Measurements from ENCODE around the gene ACTN2. TPM values are rescaled to one million over a fixed set of nuclear protein-coding genes. Genes with fewer than 3 reads are reported as not detected.

Gene ACTN2
- polyA plus RNA-seq, 1 experiment = not detected

DNA sequence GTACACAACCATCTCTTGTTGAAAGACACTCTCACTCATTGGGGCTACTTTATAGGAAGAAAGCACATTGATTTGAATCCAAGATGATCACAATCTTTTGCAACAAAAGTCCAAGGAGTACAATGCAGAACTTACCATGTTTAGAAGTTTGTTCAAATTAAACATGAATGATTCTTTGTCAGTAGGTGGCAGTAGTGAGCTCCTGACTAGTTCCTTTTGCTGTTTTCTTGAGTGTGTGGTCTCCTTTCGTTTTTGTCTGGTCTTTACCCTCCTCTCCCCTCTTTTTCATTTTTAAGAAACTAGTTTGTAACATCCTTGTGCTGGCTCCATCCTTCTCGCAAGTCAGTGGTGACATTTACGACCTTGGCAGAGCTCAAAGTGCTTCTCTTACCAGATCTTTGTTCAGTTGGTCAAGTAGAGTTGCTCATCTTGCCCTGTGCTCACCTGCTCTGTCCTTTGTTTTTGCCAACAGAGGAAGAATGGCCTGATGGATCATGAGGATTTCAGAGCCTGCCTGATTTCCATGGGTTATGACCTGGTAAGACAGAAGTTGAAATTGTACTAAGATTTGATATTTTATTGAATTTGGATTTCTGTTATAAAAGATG is 73.1 kb downstream of the ACTN2 start:
- DNase-seq (ENCODE audit: low read depth) = no peak
- TF ChIP-seq, protein P1, sequence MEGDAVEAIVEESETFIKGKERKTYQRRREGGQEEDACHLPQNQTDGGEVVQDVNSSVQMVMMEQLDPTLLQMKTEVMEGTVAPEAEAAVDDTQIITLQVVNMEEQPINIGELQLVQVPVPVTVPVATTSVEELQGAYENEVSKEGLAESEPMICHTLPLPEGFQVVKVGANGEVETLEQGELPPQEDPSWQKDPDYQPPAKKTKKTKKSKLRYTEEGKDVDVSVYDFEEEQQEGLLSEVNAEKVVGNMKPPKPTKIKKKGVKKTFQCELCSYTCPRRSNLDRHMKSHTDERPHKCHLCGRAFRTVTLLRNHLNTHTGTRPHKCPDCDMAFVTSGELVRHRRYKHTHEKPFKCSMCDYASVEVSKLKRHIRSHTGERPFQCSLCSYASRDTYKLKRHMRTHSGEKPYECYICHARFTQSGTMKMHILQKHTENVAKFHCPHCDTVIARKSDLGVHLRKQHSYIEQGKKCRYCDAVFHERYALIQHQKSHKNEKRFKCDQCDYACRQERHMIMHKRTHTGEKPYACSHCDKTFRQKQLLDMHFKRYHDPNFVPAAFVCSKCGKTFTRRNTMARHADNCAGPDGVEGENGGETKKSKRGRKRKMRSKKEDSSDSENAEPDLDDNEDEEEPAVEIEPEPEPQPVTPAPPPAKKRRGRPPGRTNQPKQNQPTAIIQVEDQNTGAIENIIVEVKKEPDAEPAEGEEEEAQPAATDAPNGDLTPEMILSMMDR (IDR thresholded peaks at IDR 0.05; ENCODE audit: insufficient read depth, low read depth, low read length) = peak; percentile 68
- no peak overlapping the region for H3K4me3 ChIP-seq (ENCODE audit: low read depth, low read length)
- ChIA-PET POLR2A (no interaction called here), CTCF (interaction anchor here (0.6 to 3.5 kb wide), 32 partner anchors 9 to 803 kb away, joined by 3 to 37 read pairs (median 5); partner anchors contain the start of genes HEATR1 and MTR)
- H3K27me3 ChIP-seq (ENCODE audit: control insufficient read depth, insufficient read depth, low read length) = no peaks in the 10 kb centered on the region; the same call in 1 of the 2 replicates
- no peaks in the 10 kb centered on the region for H3K36me3 ChIP-seq (ENCODE audit: control insufficient read depth, insufficient read depth, low read length)

DNA sequence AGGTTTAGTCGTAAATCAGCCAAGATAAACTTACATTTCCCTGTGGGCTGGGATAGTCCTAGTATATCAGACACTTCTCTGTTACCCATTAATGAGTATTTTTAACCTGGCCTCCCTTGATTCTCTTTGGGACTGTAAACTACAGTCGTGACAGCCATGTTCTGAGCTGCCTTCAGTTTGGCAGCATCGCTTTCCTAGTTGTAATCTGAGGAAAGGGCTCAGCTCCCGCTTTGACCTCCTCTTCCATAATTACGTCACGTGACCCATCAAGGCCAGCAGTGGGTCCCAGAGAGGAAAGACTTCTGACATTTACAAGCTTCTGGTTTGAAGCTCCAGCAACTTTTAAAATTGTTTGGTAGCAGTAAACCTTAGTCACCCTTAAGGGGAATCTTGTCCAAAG is 74.2 kb downstream of the ACTN2 start:
- Histone ChIP-seq H3K27me3 (ENCODE audit: control insufficient read depth, insufficient read depth, low read length) (no peaks in the 10 kb centered on the region; the same call in 1 of the 2 replicates), H3K36me3 (ENCODE audit: control insufficient read depth, insufficient read depth, low read length) (no peaks in the 10 kb centered on the region), H3K4me3 (ENCODE audit: low read depth, low read length) (no peak overlapping the region)
- CTCF ChIA-PET = interaction anchor here (0.6 to 3.5 kb wide), 10 partner anchors 7 to 802 kb away, joined by 3 to 37 read pairs (median 14); no protein-coding TSS in a partner anchor
- TF ChIP-seq, protein P1 (IDR thresholded peaks at IDR 0.05; ENCODE audit: insufficient read depth, low read depth, low read length) = no peak
- POLR2A ChIA-PET = no interaction called here
- no peak for DNase-seq (ENCODE audit: low read depth)

- ChIA-PET POLR2A (no interaction called here), CTCF (interaction anchor here (1.5 to 3.5 kb wide), 5 partner anchors 12 to 111 kb away, joined by 4 to 37 read pairs (median 17); no protein-coding TSS in a partner anchor)
- no peak for DNase-seq (ENCODE audit: low read depth)
- no peak overlapping the region for H3K4me3 ChIP-seq (ENCODE audit: low read depth, low read length)
- no peaks in the 10 kb centered on the region; the same call in 1 of the 2 replicates for H3K27me3 ChIP-seq (ENCODE audit: control insufficient read depth, insufficient read depth, low read length)
- H3K36me3 ChIP-seq (ENCODE audit: control insufficient read depth, insufficient read depth, low read length) = no peaks in the 10 kb centered on the region
- TF ChIP-seq, protein P1 (IDR thresholded peaks at IDR 0.05; ENCODE audit: insufficient read depth, low read depth, low read length) = no peak
Observed at GRCh38 chr1:236760986-236761385, 74.7 kb downstream of the ACTN2 start.

GRCh38 chr1:236761397-236762132 is 75.3 kb downstream of the ACTN2 start:
- Histone ChIP-seq H3K36me3 (ENCODE audit: control insufficient read depth, insufficient read depth, low read length) (no peaks in the 10 kb centered on the region), H3K4me3 (ENCODE audit: low read depth, low read length) (no peak overlapping the region), H3K27me3 (ENCODE audit: control insufficient read depth, insufficient read depth, low read length) (no peaks in the 10 kb centered on the region; the same call in 1 of the 2 replicates)
- no peak for DNase-seq (ENCODE audit: low read depth)
- CTCF ChIA-PET = interaction anchor here (1.0 to 2.3 kb wide), 3 partner anchors 10 to 110 kb away, joined by 4 to 9 read pairs (median 4); no protein-coding TSS in a partner anchor
- TF ChIP-seq, protein P1 (IDR thresholded peaks at IDR 0.05; ENCODE audit: insufficient read depth, low read depth, low read length) = no peak
- POLR2A ChIA-PET = no interaction called here

DNA sequence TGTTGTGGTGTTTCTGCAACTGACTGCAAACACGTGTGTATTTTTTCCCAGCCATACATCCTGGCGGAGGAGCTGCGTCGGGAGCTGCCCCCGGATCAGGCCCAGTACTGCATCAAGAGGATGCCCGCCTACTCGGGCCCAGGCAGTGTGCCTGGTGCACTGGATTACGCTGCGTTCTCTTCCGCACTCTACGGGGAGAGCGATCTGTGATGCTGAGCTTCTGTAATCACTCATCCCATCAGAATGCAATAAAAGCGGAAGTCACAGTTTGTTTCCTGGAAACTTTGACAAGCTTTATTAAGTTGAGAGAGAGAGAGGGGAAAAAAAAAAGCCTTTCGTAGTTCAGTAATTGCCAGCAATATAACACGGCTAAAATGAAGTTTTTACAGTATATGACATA is 76.1 kb downstream of the ACTN2 start:
- H3K36me3 ChIP-seq (ENCODE audit: control insufficient read depth, insufficient read depth, low read length) = no peaks in the 10 kb centered on the region
- DNase-seq (ENCODE audit: low read depth) = no peak
- CTCF ChIA-PET = interaction anchor here (1.0 to 2.3 kb wide), 3 partner anchors 9 to 109 kb away, joined by 4 to 9 read pairs (median 4); no protein-coding TSS in a partner anchor
- POLR2A ChIA-PET = no interaction called here
- no peak overlapping the region for H3K4me3 ChIP-seq (ENCODE audit: low read depth, low read length)
- H3K27me3 ChIP-seq (ENCODE audit: control insufficient read depth, insufficient read depth, low read length) = no peaks in the 10 kb centered on the region; the same call in 1 of the 2 replicates
- TF ChIP-seq, protein P1 (IDR thresholded peaks at IDR 0.05; ENCODE audit: insufficient read depth, low read depth, low read length) = no peak
